GM19455 (cell line): ENCODE results near the gene LRRC57.
"Not testable (repeated sequence)": the region's sequence is repeated elsewhere in the genome, so short reads cannot be mapped to it uniquely, and the experiment has no call there.

Experiments
- ATAC-seq: cut with Tn5 transposase; IDR thresholded peaks from one replicate; pipeline ENCODE4 v1.9.1; 2021; ENCODE audit not compliant: unreplicated experiment

LRRC57 gene

GRCh38 chr15:42548249-42549031 is at the start of gene LRRC57, which contains the start of gene HAUS2:
Gene LRRC57 (minus strand): TSS chr15:42548793. CDS start chr15:42548434, 359 bp downstream.
Gene HAUS2 (plus strand): TSS chr15:42548838. CDS start chr15:42548873, 35 bp downstream.
- ATAC-seq, result peak; percentile 77

GRCh38 chr15:42595626-42596240 is 47.1 kb upstream of the LRRC57 start:
- no peak for ATAC-seq

GRCh38 chr15:42594095-42594494 is 45.5 kb upstream of the LRRC57 start:
- no peak for ATAC-seq

- ATAC-seq, result no peak
These were observed 44.5 kb upstream of the LRRC57 start for GRCh38 chr15:42593143-42593542.

GRCh38 chr15:42592716-42593115 is 44.1 kb upstream of the LRRC57 start:
- no peak for ATAC-seq

- no peak for ATAC-seq
These were observed 42.8 kb upstream of the LRRC57 start for GRCh38 chr15:42591238-42591934.

- no peak for ATAC-seq
These were observed 42.1 kb upstream of the LRRC57 start for GRCh38 chr15:42590619-42591237.

GRCh38 chr15:42584031-42584765 is 35.6 kb upstream of the LRRC57 start:
- no peak for ATAC-seq

- ATAC-seq, result no peak
These were observed 34.2 kb upstream of the LRRC57 start for GRCh38 chr15:42582569-42583375.

GRCh38 chr15:42581272-42581730 is 32.7 kb upstream of the LRRC57 start:
- peak; percentile 68 for ATAC-seq

- ATAC-seq, result no peak
These were observed 30.5 kb upstream of the LRRC57 start for GRCh38 chr15:42578984-42579537.

- ATAC-seq, result no peak
These were observed 29.0 kb upstream of the LRRC57 start for GRCh38 chr15:42577514-42578031.

GRCh38 chr15:42576776-42577175 is 28.2 kb upstream of the LRRC57 start:
- no peak for ATAC-seq

GRCh38 chr15:42576040-42576594 is 27.5 kb upstream of the LRRC57 start:
- ATAC-seq, result no peak

- ATAC-seq, result peak; percentile 91
These were observed 26.8 kb upstream of the LRRC57 start, which contains the start of gene STARD9 for GRCh38 chr15:42575188-42576039. Gene STARD9 (plus strand): TSS chr15:42575606. CDS start chr15:42575716, 110 bp downstream.

- no peak for ATAC-seq
These were observed 10.1 kb upstream of the LRRC57 start for GRCh38 chr15:42558739-42559138.

GRCh38 chr15:42556550-42557207 is 8.1 kb upstream of the LRRC57 start:
- ATAC-seq, result not testable (repeated sequence)
